H9 (cell line): ENCODE results near the gene ANK2. TPM values are rescaled to one million over a fixed set of nuclear protein-coding genes. Genes with fewer than 3 reads are reported as not detected.

ENCODE experiments used
- DNase-seq: peaks from one replicate; pipeline ENCODE4 v3.0.0-alpha.2; 2017
- H2AFZ ChIP-seq: one replicate; pipeline ENCODE4 v1.6.1; 2013; ENCODE audit warnings: mild to moderate bottlenecking, low read length, control low read depth, moderate library complexity
- H2AK5ac ChIP-seq: 2 replicates; pipeline ENCODE4 v1.6.1; 2013; ENCODE audit warnings: low read length, control low read depth, mixed read lengths; ENCODE audit not compliant: insufficient read length
- H2BK120ac ChIP-seq: one replicate; pipeline ENCODE4 v1.6.1; 2013; ENCODE audit warnings: low read depth, mild to moderate bottlenecking, low read length, control low read depth, inconsistent platforms; ENCODE audit not compliant: poor library complexity, severe bottlenecking
- H2BK12ac ChIP-seq: 2 replicates; pipeline ENCODE4 v1.6.1; 2013; ENCODE audit warnings: low read length, control low read depth, mixed read lengths, low read depth; ENCODE audit not compliant: insufficient read length
- H2BK15ac ChIP-seq: 2 replicates; pipeline ENCODE4 v1.6.1; 2013; ENCODE audit warnings: low read depth, low read length, control low read depth
- H2BK20ac ChIP-seq: one replicate; pipeline ENCODE4 v1.6.1; 2013; ENCODE audit warnings: low read depth, mild to moderate bottlenecking, low read length, control low read depth, inconsistent platforms; ENCODE audit not compliant: poor library complexity, severe bottlenecking
- H2BK5ac ChIP-seq: 2 replicates; pipeline ENCODE4 v1.6.1; 2013; ENCODE audit warnings: low read length, control low read depth, mixed read lengths; ENCODE audit not compliant: insufficient read length
- H3K14ac ChIP-seq: 2 replicates; pipeline ENCODE4 v1.6.1; 2013; ENCODE audit warnings: low read length, control low read depth; ENCODE audit not compliant: insufficient read depth
- H3K18ac ChIP-seq: 2 replicates; pipeline ENCODE4 v1.6.1; 2013; ENCODE audit warnings: low read depth, mild to moderate bottlenecking, mixed read lengths, low read length, control low read depth; ENCODE audit not compliant: insufficient read length
- H3K23ac ChIP-seq: 2 replicates; pipeline ENCODE4 v1.6.1; 2013; ENCODE audit warnings: low read length, control low read depth, mixed read lengths, low read depth; ENCODE audit not compliant: insufficient read length
- H3K23me2 ChIP-seq: 2 replicates; pipeline ENCODE4 v1.6.1; 2013; ENCODE audit warnings: low read depth, mild to moderate bottlenecking, mixed read lengths, low read length, control low read depth; ENCODE audit not compliant: insufficient read length, poor library complexity, severe bottlenecking
- H3K27ac ChIP-seq: 2 replicates; pipeline ENCODE4 v1.5.1; 2013; ENCODE audit warnings: low read length, control low read depth, mixed read lengths, low read depth; ENCODE audit not compliant: insufficient read length
- H3K27me3 ChIP-seq: 2 replicates; pipeline ENCODE4 v1.6.1; 2013; ENCODE audit warnings: low read length, control low read depth, inconsistent platforms; ENCODE audit not compliant: insufficient read depth
- H3K4ac ChIP-seq: 2 replicates; pipeline ENCODE4 v1.6.1; 2013; ENCODE audit warnings: low read depth, mild to moderate bottlenecking, control low read depth, inconsistent platforms, low read length, moderate library complexity
- H3K4me1 ChIP-seq: 2 replicates; pipeline ENCODE4 v1.6.1; 2013; ENCODE audit warnings: low read length, control low read depth, inconsistent platforms; ENCODE audit not compliant: insufficient read depth
- H3K4me2 ChIP-seq: 2 replicates; pipeline ENCODE4 v1.6.1; 2013; ENCODE audit warnings: low read length, control low read depth, mixed read lengths; ENCODE audit not compliant: insufficient read length, insufficient read depth
- H3K56ac ChIP-seq: 2 replicates; pipeline ENCODE4 v1.6.1; 2013; ENCODE audit warnings: low read depth, mild to moderate bottlenecking, mixed read lengths, low read length, control low read depth; ENCODE audit not compliant: insufficient read length
- H3K79me1 ChIP-seq: 2 replicates; pipeline ENCODE4 v1.6.1; 2013; ENCODE audit warnings: low read depth, mild to moderate bottlenecking, moderate library complexity, low read length, control low read depth, inconsistent platforms; ENCODE audit not compliant: insufficient read depth, poor library complexity, severe bottlenecking
- H3K79me2 ChIP-seq: 2 replicates; pipeline ENCODE4 v1.6.1; 2013; ENCODE audit warnings: low read length, control low read depth, inconsistent platforms; ENCODE audit not compliant: insufficient read depth
- H3K9ac ChIP-seq: 2 replicates; pipeline ENCODE4 v1.6.1; 2013; ENCODE audit warnings: low read length, control low read depth, mixed read lengths; ENCODE audit not compliant: insufficient read length; ENCODE audit errors: extremely low read depth
- H3K9me3 ChIP-seq: one replicate; pipeline ENCODE4 v1.6.1; 2013; ENCODE audit warnings: low read depth, low read length, inconsistent platforms; ENCODE audit not compliant: control insufficient read depth
- H3T11ph ChIP-seq: one replicate; pipeline ENCODE4 v1.6.1; 2013; ENCODE audit warnings: mild to moderate bottlenecking, low read length, control low read depth, inconsistent platforms
- H4K20me1 ChIP-seq: one replicate; pipeline ENCODE4 v1.6.1; 2013; ENCODE audit not compliant: control insufficient read depth, insufficient read length, insufficient read depth
- H4K5ac ChIP-seq: 2 replicates; pipeline ENCODE4 v1.6.1; 2013; ENCODE audit warnings: low read depth, mild to moderate bottlenecking, mixed read lengths, low read length, control low read depth; ENCODE audit not compliant: insufficient read length
- H4K8ac ChIP-seq: replicated peaks from 2 replicates; pipeline ENCODE4 v1.6.1; 2013; ENCODE audit warnings: low read length, control low read depth, mixed read lengths, low read depth; ENCODE audit not compliant: insufficient read length
- H4K91ac ChIP-seq: 2 replicates; pipeline ENCODE4 v1.6.1; 2013; ENCODE audit warnings: low read depth, mild to moderate bottlenecking, moderate library complexity, mixed read lengths, low read length, control low read depth; ENCODE audit not compliant: insufficient read length
- H3K27ac Mint-ChIP-seq, 3 experiments: 2 replicates in 2 of 3; 3 replicates in 1 of 3; pipeline ENCODE4 v1.8.0; 2020 to 2021; ENCODE audit warnings: mixed read lengths in 3 of 3, mild to moderate bottlenecking in 1 of 3, moderate library complexity in 1 of 3
- H3K27me3 Mint-ChIP-seq: 2 replicates; pipeline ENCODE4 v1.8.0; 2021; ENCODE audit warnings: low read depth, mild to moderate bottlenecking, moderate library complexity, mixed read lengths
- H3K36me3 Mint-ChIP-seq, 3 experiments: 2 replicates in 2 of 3; 3 replicates in 1 of 3; pipeline ENCODE4 v1.8.0; 2020 to 2021; ENCODE audit warnings: low read depth in 3 of 3, mixed read lengths in 3 of 3; ENCODE audit not compliant: insufficient read depth in 1 of 3
- H3K4me1 Mint-ChIP-seq, 2 experiments: 2 replicates each; pipeline ENCODE4 v1.8.0; 2020; ENCODE audit warnings: mixed read lengths in 2 of 2
- H3K4me3 Mint-ChIP-seq, 2 experiments: 2 replicates in 1 of 2; 3 replicates in 1 of 2; pipeline ENCODE4 v1.8.0; 2020 to 2021; ENCODE audit warnings: mild to moderate bottlenecking in 2 of 2, mixed read lengths in 2 of 2, moderate library complexity in 1 of 2
- H3K9me3 Mint-ChIP-seq, 2 experiments: 2 replicates in 1 of 2; 3 replicates in 1 of 2; pipeline ENCODE4 v1.8.0; 2020; ENCODE audit warnings: mild to moderate bottlenecking in 2 of 2, mixed read lengths in 2 of 2, moderate library complexity in 1 of 2
- CTCF ChIP-seq: fragments of 200-600 bp; sonication (generic); conservative IDR thresholded peaks from 3 replicates; pipeline ENCODE4 v1.8.0; 2021; ENCODE audit warnings: antibody characterized with exemption, mild to moderate bottlenecking
- WGBS: extraction: QIAGEN DNeasy Blood & Tissue Kit; methylation state at CpG from one replicate; pipeline ENCODE4 v1.1.7; 2013; ENCODE audit warnings: missing lambda C conversion rate, low lambda C conversion rate, mixed read lengths; ENCODE audit not compliant: insufficient read length; ENCODE audit errors: extremely low coverage; 5-methylcytosine and 5-hydroxymethylcytosine counted together
- total RNA-seq: library from RNA; stranded (reverse); gene quantifications from 2 replicates; pipeline ENCODE4 v1.2.1, GENCODE V29; 2021

Gene ANK2
- total RNA-seq, 1 experiment from 2014 or later, result 36.8 TPM

GRCh38 chr4:113006632-113007031, 42.8 kb upstream of the ANK2 start:
- Mint-ChIP-seq H3K4me3 (no peak overlapping the region), H3K27me3 (no peaks in the 10 kb centered on the region), H3K27ac (no peak overlapping the region), H3K36me3 (peaks cover 0 to 3% (median 0%) of the 10 kb centered on the region in 3 experiments; a peak in 3 of 7 replicates), H3K9me3 (no peaks in the 10 kb centered on the region), H3K4me1 (no peaks in the 10 kb centered on the region)
- Histone ChIP-seq H4K5ac (no peak overlapping the region), H2AK5ac (no peak overlapping the region), H3K56ac (no peak overlapping the region), H4K20me1 (no peaks in the 10 kb centered on the region), H3K4me2 (no peak overlapping the region), H3T11ph (no peak overlapping the region), H3K23me2 (no peaks in the 10 kb centered on the region), H3K79me1 (no peaks in the 10 kb centered on the region), H3K9ac (no peak overlapping the region), H2BK20ac (no peak overlapping the region), H4K91ac (no peak overlapping the region), H3K4me1 (no peaks in the 10 kb centered on the region), H2AFZ (no peak overlapping the region), H3K27ac (no peak overlapping the region), H3K4ac (no peak overlapping the region), H3K23ac (no peak overlapping the region), H3K18ac (no peak overlapping the region), H2BK120ac (no peak overlapping the region), H3K14ac (no peak overlapping the region), H2BK5ac (no peak overlapping the region), H3K79me2 (no peaks in the 10 kb centered on the region), H2BK15ac (no peak overlapping the region), H3K9me3 (no peaks in the 10 kb centered on the region), H2BK12ac (no peak overlapping the region), H3K27me3 (no peaks in the 10 kb centered on the region), H4K8ac (no peak overlapping the region)
- no peak for DNase-seq
- no CpG with 5 or more reads among the region's 1 CpG for WGBS
- TF ChIP-seq CTCF, result no peak
